Calu3 (cell line): Measurements from ENCODE around the gene MAD1L1. TPM values are rescaled to one million over a fixed set of nuclear protein-coding genes. Genes with fewer than 3 reads are reported as not detected.

Source experiments
- BruUV-seq: library from RNA; stranded (reverse); fragments of 400-500 nt; replicated peaks from 2 replicates; lab custom pipeline; 2021; lab: Mats Ljungman, UMichigan
- CTCF ChIA-PET: fragments of 300-600 bp; sonication (Branson Sonifier 250); formaldehyde crosslinking; loops from one replicate; lab custom pipeline; 2022; ENCODE audit warnings: antibody characterized with exemption; lab: Charles Lee
- DNase-seq: peaks from one replicate; pipeline ENCODE4 v3.0.0; 2022
- H3K27ac Mint-ChIP-seq: one replicate; pipeline ENCODE4 v1.8.0; 2022; ENCODE audit warnings: mixed read lengths; ENCODE audit not compliant: unreplicated experiment
- H3K27me3 Mint-ChIP-seq: one replicate; pipeline ENCODE4 v1.8.0; 2022; ENCODE audit warnings: mixed read lengths; ENCODE audit not compliant: unreplicated experiment
- H3K36me3 Mint-ChIP-seq: one replicate; pipeline ENCODE4 v1.8.0; 2022; ENCODE audit warnings: mild to moderate bottlenecking, moderate library complexity, mixed read lengths; ENCODE audit not compliant: insufficient read depth, unreplicated experiment
- H3K4me1 Mint-ChIP-seq: one replicate; pipeline ENCODE4 v1.8.0; 2022; ENCODE audit warnings: mild to moderate bottlenecking, low read depth, mixed read lengths; ENCODE audit not compliant: unreplicated experiment
- H3K4me3 Mint-ChIP-seq: one replicate; pipeline ENCODE4 v1.8.0; 2022; ENCODE audit warnings: mild to moderate bottlenecking, low read depth, moderate library complexity, mixed read lengths; ENCODE audit not compliant: unreplicated experiment
- H3K9me3 Mint-ChIP-seq: one replicate; pipeline ENCODE4 v1.8.0; 2022; ENCODE audit warnings: low read depth, mixed read lengths; ENCODE audit not compliant: unreplicated experiment
- CTCF ChIP-seq: fragments of 200-600 bp; IDR thresholded peaks from one replicate; pipeline ENCODE4 v1.8.0; 2022; ENCODE audit warnings: antibody characterized with exemption; ENCODE audit not compliant: unreplicated experiment
- intact Hi-C: fragments of 100-400 bp; cut with micrococcal nuclease; formaldehyde crosslinking; loops from one replicate; pipeline ENCODE4 v1.10.0; 2022; ENCODE audit not compliant: unreplicated experiment
- total RNA-seq: library from RNA; stranded (reverse); gene quantifications from 2 replicates; pipeline ENCODE4 v1.2.3, GENCODE V29; 2022

Gene MAD1L1
- total RNA-seq, 1 experiment from 2014 or later, result 86.0 TPM

GRCh38 chr7:2197436-2198155, 35.1 kb downstream of the MAD1L1 start:
- Mint-ChIP-seq H3K27ac (no peak overlapping the region), H3K36me3 (peaks cover 34% of the 10 kb centered on the region), H3K9me3 (peaks cover 4% of the 10 kb centered on the region), H3K27me3 (no peaks in the 10 kb centered on the region), H3K4me1 (no peaks in the 10 kb centered on the region), H3K4me3 (no peak overlapping the region)
- intact Hi-C loops, result no loop called here
- TF ChIP-seq CTCF, result no peak
- CTCF ChIA-PET, result no interaction called here
- BruUV-seq, result no TSS peak
- DNase-seq, result no peak

GRCh38 chr7:2196381-2197378, 36.1 kb downstream of the MAD1L1 start:
- no peak for DNase-seq
- H3K27ac Mint-ChIP-seq, result no peak overlapping the region
- no peak overlapping the region for H3K4me3 Mint-ChIP-seq
- intact Hi-C loops, result no loop called here
- TF ChIP-seq CTCF, result no peak
- CTCF ChIA-PET, result no interaction called here
- peaks cover 4% of the 10 kb centered on the region for H3K9me3 Mint-ChIP-seq
- H3K4me1 Mint-ChIP-seq, result no peaks in the 10 kb centered on the region
- H3K27me3 Mint-ChIP-seq, result no peaks in the 10 kb centered on the region
- peaks cover 31% of the 10 kb centered on the region for H3K36me3 Mint-ChIP-seq
- BruUV-seq, result no TSS peak

- BruUV-seq, result no TSS peak
- no peak for TF ChIP-seq CTCF
- CTCF ChIA-PET, result interaction anchor here (1.0 kb wide), 1 partner anchor 531 kb away, joined by 4 read pairs; no protein-coding TSS in a partner anchor
Observed at GRCh38 chr7:2195400-2196246, 37.1 kb downstream of the MAD1L1 start.

More at GRCh38 chr7:2195400-2196246, 37.1 kb downstream of the MAD1L1 start:
- no peaks in the 10 kb centered on the region for H3K27me3 Mint-ChIP-seq
- no peak overlapping the region for H3K27ac Mint-ChIP-seq
- H3K4me3 Mint-ChIP-seq, result no peak overlapping the region
- no peak for DNase-seq
- H3K4me1 Mint-ChIP-seq, result no peaks in the 10 kb centered on the region
- intact Hi-C loops, result no loop called here
- peaks cover 4% of the 10 kb centered on the region for H3K9me3 Mint-ChIP-seq
- peaks cover 33% of the 10 kb centered on the region for H3K36me3 Mint-ChIP-seq
